Suprapubic skin (tissue), 4 donors: ENCODE data around the gene TLR9.

ENCODE experiments used
- EP300 ChIP-seq: sonication (generic); formaldehyde crosslinking; IDR thresholded peaks from one replicate; pipeline ENCODE4 v1.6.1; 2017; ENCODE audit warnings: antibody characterized with exemption
- POLR2A ChIP-seq, 2 donors: fragments of 450-650 bp; IDR thresholded peaks; one replicate each; pipeline ENCODE4 v1.6.1; 2017; ENCODE audit warnings: antibody characterized with exemption in 2 of 2, mild to moderate bottlenecking in 2 of 2, moderate library complexity in 2 of 2
- POLR2AphosphoS5 ChIP-seq, 3 donors: sonication (generic); formaldehyde crosslinking; IDR thresholded peaks; one replicate each; pipeline ENCODE4 v1.6.1; 2017; ENCODE audit warnings: antibody characterized with exemption in 3 of 3
- TF ChIP-seq, protein P1 (sequence below), 2 donors: fragments of 200-600 bp in 1 of 2; fragments of 450-650 bp in 1 of 2; sonication (generic) in 1 of 2; IDR thresholded peaks; one replicate each; pipeline ENCODE4 v1.5.1; 2016 to 2019; ENCODE audit warnings: antibody characterized with exemption in 2 of 2, mild to moderate bottlenecking in 1 of 2, moderate library complexity in 1 of 2

- TF ChIP-seq, protein P1, sequence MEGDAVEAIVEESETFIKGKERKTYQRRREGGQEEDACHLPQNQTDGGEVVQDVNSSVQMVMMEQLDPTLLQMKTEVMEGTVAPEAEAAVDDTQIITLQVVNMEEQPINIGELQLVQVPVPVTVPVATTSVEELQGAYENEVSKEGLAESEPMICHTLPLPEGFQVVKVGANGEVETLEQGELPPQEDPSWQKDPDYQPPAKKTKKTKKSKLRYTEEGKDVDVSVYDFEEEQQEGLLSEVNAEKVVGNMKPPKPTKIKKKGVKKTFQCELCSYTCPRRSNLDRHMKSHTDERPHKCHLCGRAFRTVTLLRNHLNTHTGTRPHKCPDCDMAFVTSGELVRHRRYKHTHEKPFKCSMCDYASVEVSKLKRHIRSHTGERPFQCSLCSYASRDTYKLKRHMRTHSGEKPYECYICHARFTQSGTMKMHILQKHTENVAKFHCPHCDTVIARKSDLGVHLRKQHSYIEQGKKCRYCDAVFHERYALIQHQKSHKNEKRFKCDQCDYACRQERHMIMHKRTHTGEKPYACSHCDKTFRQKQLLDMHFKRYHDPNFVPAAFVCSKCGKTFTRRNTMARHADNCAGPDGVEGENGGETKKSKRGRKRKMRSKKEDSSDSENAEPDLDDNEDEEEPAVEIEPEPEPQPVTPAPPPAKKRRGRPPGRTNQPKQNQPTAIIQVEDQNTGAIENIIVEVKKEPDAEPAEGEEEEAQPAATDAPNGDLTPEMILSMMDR (IDR thresholded peaks at IDR 0.05), result no peak
- TF ChIP-seq EP300 (no peak), POLR2A (IDR thresholded peaks at IDR 0.05) (no peak), POLR2AphosphoS5 (IDR thresholded peaks at IDR 0.05) (no peak)
These were observed 34.0 kb upstream of the TLR9 start for GRCh38 chr3:52259448-52259847.
